OCI-LY1 (cell line): Measurements from ENCODE around the gene ARL10.

Experiments
- H2AFZ ChIP-seq: fragments of 200-600 bp; sonication (generic), shearing (Covaris generic); 2 replicates; pipeline ENCODE4 v1.6.0; 2014; ENCODE audit warnings: antibody characterized with exemption, mild to moderate bottlenecking, low read length
- H3F3A ChIP-seq: fragments of 200-600 bp; sonication (generic), shearing (Covaris generic); 2 replicates; pipeline ENCODE4 v1.6.0; 2014; ENCODE audit warnings: mild to moderate bottlenecking, antibody characterized with exemption, low read length, moderate library complexity; ENCODE audit not compliant: insufficient read depth
- H3K27ac ChIP-seq: fragments of 200-600 bp; sonication (generic); 2 replicates; pipeline ENCODE4 v1.5.1; 2014; ENCODE audit warnings: low read length, mixed run types, mild to moderate bottlenecking, low read depth; ENCODE audit not compliant: poor library complexity, severe bottlenecking
- H3K27me3 ChIP-seq: fragments of 200-600 bp; sonication (generic); 2 replicates; pipeline ENCODE4 v1.6.0; 2014; ENCODE audit warnings: antibody characterized with exemption, mild to moderate bottlenecking, low read length, moderate library complexity; ENCODE audit not compliant: insufficient read depth
- H3K36me3 ChIP-seq: fragments of 200-600 bp; sonication (generic); 2 replicates; pipeline ENCODE4 v1.6.1; 2014; ENCODE audit warnings: mild to moderate bottlenecking, antibody characterized with exemption, low read length, moderate library complexity, mixed read lengths; ENCODE audit not compliant: insufficient read depth
- H3K4me1 ChIP-seq: fragments of 200-600 bp; sonication (generic); 2 replicates; pipeline ENCODE4 v1.5.1; 2014; ENCODE audit warnings: mild to moderate bottlenecking, low read length, moderate library complexity; ENCODE audit not compliant: insufficient read depth, severe bottlenecking
- H3K4me2 ChIP-seq: fragments of 200-600 bp; sonication (generic), shearing (Covaris generic); 2 replicates; pipeline ENCODE4 v1.6.1; 2014; ENCODE audit warnings: low read length
- H3K4me3 ChIP-seq: fragments of 200-600 bp; sonication (generic); 2 replicates; pipeline ENCODE4 v1.5.1; 2014; ENCODE audit warnings: low read length, low read depth, mild to moderate bottlenecking, mixed read lengths; ENCODE audit not compliant: poor library complexity, severe bottlenecking
- H3K79me2 ChIP-seq: fragments of 200-600 bp; shearing (Covaris generic); 2 replicates; pipeline ENCODE4 v1.6.1; 2016; ENCODE audit warnings: mixed run types, low read length, mixed read lengths; ENCODE audit not compliant: insufficient read depth
- H3K9ac ChIP-seq: fragments of 200-600 bp; sonication (generic), shearing (Covaris generic); 2 replicates; pipeline ENCODE4 v1.6.1; 2014; ENCODE audit warnings: mild to moderate bottlenecking, low read length, mixed read lengths
- H3K9me2 ChIP-seq: fragments of 200-600 bp; sonication (generic), shearing (Covaris generic); 2 replicates; pipeline ENCODE4 v1.6.1; 2014; ENCODE audit warnings: low read depth, mild to moderate bottlenecking, low read length, mixed read lengths
- H3K9me3 ChIP-seq: fragments of 200-600 bp; shearing (Covaris generic); 2 replicates; pipeline ENCODE4 v1.6.1; 2014; ENCODE audit warnings: low read length, mixed read lengths
- H4K20me1 ChIP-seq: fragments of 200-600 bp; sonication (generic), shearing (Covaris generic); 2 replicates; pipeline ENCODE4 v1.6.0; 2016; ENCODE audit warnings: mild to moderate bottlenecking, low read length; ENCODE audit not compliant: insufficient read depth
- EZH2 ChIP-seq: fragments of 200-600 bp; sonication (generic), shearing (Covaris generic); IDR thresholded peaks from 2 replicates; pipeline ENCODE4 v1.8.0; 2017; ENCODE audit warnings: borderline replicate concordance, mixed run types, mild to moderate bottlenecking, antibody characterized with exemption, low read length, moderate library complexity, mixed read lengths
- TF ChIP-seq, protein P1 (sequence below): fragments of 200-600 bp; sonication (generic), shearing (Covaris generic); IDR thresholded peaks from 2 replicates; pipeline ENCODE4 v1.5.1; 2017; ENCODE audit warnings: mild to moderate bottlenecking, antibody characterized with exemption, low read length, moderate library complexity, mixed read lengths

ARL10 gene

DNA sequence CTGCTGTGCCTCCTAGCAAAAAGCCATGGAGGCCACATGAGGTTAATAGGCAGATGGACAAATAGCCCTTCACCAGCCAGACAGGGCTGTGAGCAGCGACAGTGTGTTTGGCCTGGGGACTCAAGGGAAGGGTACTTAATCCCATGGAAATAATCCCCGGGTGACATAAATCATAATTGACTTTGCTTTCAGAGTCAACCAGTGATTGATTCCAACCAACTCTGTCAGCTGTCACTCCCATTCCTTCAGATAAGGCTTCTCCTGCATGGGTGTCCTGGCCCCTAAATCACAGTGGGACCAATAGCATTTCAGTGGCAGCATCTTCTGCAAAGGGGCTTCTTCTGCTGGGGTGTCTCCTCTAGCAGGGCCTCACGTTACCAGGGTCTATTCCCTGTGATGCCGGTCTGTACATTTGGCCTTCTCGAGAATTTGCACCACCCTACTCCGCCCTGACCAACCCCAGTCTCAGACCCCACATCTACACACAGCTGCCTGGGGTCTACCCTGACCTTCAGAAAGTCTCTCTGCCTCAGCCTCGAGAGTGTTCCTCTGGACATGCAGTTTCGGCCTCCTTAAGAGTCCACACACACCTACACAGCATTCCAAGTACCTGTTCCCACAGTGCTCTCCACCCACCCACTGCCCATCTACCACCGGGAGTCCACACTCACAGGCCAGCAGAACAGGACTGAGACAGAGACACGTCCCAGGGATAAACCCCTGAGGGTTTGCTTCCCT, 47.4 kb downstream of the ARL10 start:
- peaks cover 11% of the 10 kb centered on the region; the same call in 1 of the 2 replicates for H3K36me3 ChIP-seq
- 0 out of 2 replicates have a peak, but pooled peaks cover 5% of the 10 kb centered on the region for H3K79me2 ChIP-seq
- no peak overlapping the region for H2AFZ ChIP-seq
- no peaks in the 10 kb centered on the region for H3K9me2 ChIP-seq
- TF ChIP-seq, protein P1, sequence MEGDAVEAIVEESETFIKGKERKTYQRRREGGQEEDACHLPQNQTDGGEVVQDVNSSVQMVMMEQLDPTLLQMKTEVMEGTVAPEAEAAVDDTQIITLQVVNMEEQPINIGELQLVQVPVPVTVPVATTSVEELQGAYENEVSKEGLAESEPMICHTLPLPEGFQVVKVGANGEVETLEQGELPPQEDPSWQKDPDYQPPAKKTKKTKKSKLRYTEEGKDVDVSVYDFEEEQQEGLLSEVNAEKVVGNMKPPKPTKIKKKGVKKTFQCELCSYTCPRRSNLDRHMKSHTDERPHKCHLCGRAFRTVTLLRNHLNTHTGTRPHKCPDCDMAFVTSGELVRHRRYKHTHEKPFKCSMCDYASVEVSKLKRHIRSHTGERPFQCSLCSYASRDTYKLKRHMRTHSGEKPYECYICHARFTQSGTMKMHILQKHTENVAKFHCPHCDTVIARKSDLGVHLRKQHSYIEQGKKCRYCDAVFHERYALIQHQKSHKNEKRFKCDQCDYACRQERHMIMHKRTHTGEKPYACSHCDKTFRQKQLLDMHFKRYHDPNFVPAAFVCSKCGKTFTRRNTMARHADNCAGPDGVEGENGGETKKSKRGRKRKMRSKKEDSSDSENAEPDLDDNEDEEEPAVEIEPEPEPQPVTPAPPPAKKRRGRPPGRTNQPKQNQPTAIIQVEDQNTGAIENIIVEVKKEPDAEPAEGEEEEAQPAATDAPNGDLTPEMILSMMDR, result no peak
- no peak for TF ChIP-seq EZH2
- H3K4me3 ChIP-seq, result no peak overlapping the region
- no peaks in the 10 kb centered on the region for H3K27me3 ChIP-seq
- H3K27ac ChIP-seq, result no peak overlapping the region
- no peaks in the 10 kb centered on the region for H4K20me1 ChIP-seq
- H3K4me2 ChIP-seq, result no peak overlapping the region
- H3K9me3 ChIP-seq, result no peaks in the 10 kb centered on the region
- H3F3A ChIP-seq, result no peaks in the 10 kb centered on the region
- no peak overlapping the region for H3K9ac ChIP-seq
- peaks cover 21% of the 10 kb centered on the region for H3K4me1 ChIP-seq

GRCh38 chr5:176413255-176413565, 47.9 kb downstream of the ARL10 start:
- Histone ChIP-seq H3K79me2 (0 out of 2 replicates have a peak, but pooled peaks cover 5% of the 10 kb centered on the region), H3K27ac (no peak overlapping the region), H3K4me2 (no peak overlapping the region), H2AFZ (no peak overlapping the region), H3K9me2 (no peaks in the 10 kb centered on the region), H3K36me3 (peaks cover 7% of the 10 kb centered on the region; the same call in 1 of the 2 replicates), H3K9ac (no peak overlapping the region), H3K27me3 (no peaks in the 10 kb centered on the region), H3K4me1 (peaks cover 21% of the 10 kb centered on the region), H3K9me3 (no peaks in the 10 kb centered on the region), H3F3A (no peaks in the 10 kb centered on the region), H3K4me3 (no peak overlapping the region), H4K20me1 (no peaks in the 10 kb centered on the region)
- no peak for TF ChIP-seq EZH2
- TF ChIP-seq, protein P1, result no peak

- Histone ChIP-seq H3K9ac (no peak overlapping the region), H3K9me2 (no peaks in the 10 kb centered on the region), H3K79me2 (0 out of 2 replicates have a peak, but pooled peaks cover 5% of the 10 kb centered on the region), H3K27ac (no peak overlapping the region), H3K27me3 (no peaks in the 10 kb centered on the region), H3K4me2 (no peak overlapping the region; the same call in 1 of the 2 replicates), H4K20me1 (no peaks in the 10 kb centered on the region), H3K9me3 (no peaks in the 10 kb centered on the region), H3F3A (no peaks in the 10 kb centered on the region), H3K4me3 (no peak overlapping the region), H3K36me3 (peaks cover 7% of the 10 kb centered on the region; the same call in 1 of the 2 replicates), H2AFZ (no peak overlapping the region), H3K4me1 (peaks cover 21% of the 10 kb centered on the region)
- no peak for TF ChIP-seq EZH2
- TF ChIP-seq, protein P1, result no peak
Observed at GRCh38 chr5:176413709-176414191, 48.5 kb downstream of the ARL10 start.
